ENCODE data around the gene WDR55.

GRCh38 chr5:140718266-140718592, 53.5 kb downstream of the WDR55 start:
- TF ChIP-seq CTCF (conservative IDR thresholded peaks at IDR 0.05) = no peak
- TF ChIP-seq EZH2 (IDR thresholded peaks at IDR 0.05; ENCODE audit: low read depth) = no peak
